Lower leg skin (tissue), 4 donors: ENCODE measurements around the gene MRAS. TPM values are rescaled to one million over a fixed set of nuclear protein-coding genes. Genes with fewer than 3 reads are reported as not detected.
A peak's percentile ranks its signal among the peaks of the same experiment; 100 is the strongest.
"Not testable (repeated sequence)": the region's sequence is repeated elsewhere in the genome, so short reads cannot be mapped to it uniquely, and the experiment has no call there.

Experiments
- DNase-seq, 2 donors: peaks; one replicate each; pipeline ENCODE4 v3.0.0-alpha.2; 2019; ENCODE audit warnings: low spot score in 2 of 2
- H3K4me3 ChIP-seq: fragments of 200-600 bp; sonication (generic); 2 replicates; pipeline ENCODE4 v1.5.1; 2017; ENCODE audit warnings: mild to moderate bottlenecking, low read depth; ENCODE audit not compliant: poor library complexity, severe bottlenecking
- CTCF ChIP-seq, 3 donors: fragments of 450-650 bp; IDR thresholded peaks; one replicate each; pipeline ENCODE4 v1.5.1; 2016; ENCODE audit warnings: antibody characterized with exemption in 3 of 3, mild to moderate bottlenecking in 3 of 3, moderate library complexity in 2 of 3
- POLR2A ChIP-seq, 2 donors: fragments of 450-650 bp; IDR thresholded peaks; one replicate each; pipeline ENCODE4 v1.6.1; 2016 to 2017; ENCODE audit warnings: antibody characterized with exemption in 2 of 2, mild to moderate bottlenecking in 1 of 2, moderate library complexity in 1 of 2
- WGBS, 2 donors: methylation state at CpG; one replicate each; pipeline ENCODE4 v1.1.5; 2018; 5-methylcytosine and 5-hydroxymethylcytosine counted together
- intact Hi-C: fragments of 100-400 bp; cut with DNase I; formaldehyde crosslinking; loops from one replicate; pipeline ENCODE4 v1.15.0; 2023; ENCODE audit warnings: low total_unique reads
- total RNA-seq, 4 donors: library from RNA; depleted of rRNA; stranded (reverse); fragments of >200 nt; gene quantifications; one replicate each; pipeline ENCODE4 v1.1.0, GENCODE V29; 2016

The MRAS gene
- total RNA-seq, 4 donors from 2014 or later = 6.3 to 22.2 (median 10.3) TPM

GRCh38 chr3:138448631-138449030 is 100.3 kb downstream of the MRAS start:
- WGBS, 2 donors = 71 to 80% methylated on average over 3 of the region's 3 CpGs
- intact Hi-C loops = no loop called here
- DNase-seq = no peak
- no peak for TF ChIP-seq POLR2A (IDR thresholded peaks at IDR 0.05)
- TF ChIP-seq CTCF (IDR thresholded peaks at IDR 0.05) = no peak
- H3K4me3 ChIP-seq = no peak overlapping the region

GRCh38 chr3:138449490-138449889 is 101.1 kb downstream of the MRAS start:
- intact Hi-C loops = no loop called here
- no peak for TF ChIP-seq CTCF (IDR thresholded peaks at IDR 0.05)
- TF ChIP-seq POLR2A (IDR thresholded peaks at IDR 0.05) = no peak
- 71 to 82% methylated on average over 3 of the region's 3 CpGs for WGBS, 2 donors
- H3K4me3 ChIP-seq = no peak overlapping the region
- DNase-seq = no peak

- TF ChIP-seq POLR2A (IDR thresholded peaks at IDR 0.05) = no peak
- H3K4me3 ChIP-seq = no peak overlapping the region
- 88 to 92% methylated on average over 7 of the region's 7 CpGs for whole genome bisulfite sequencing, 2 donors
- intact Hi-C loops = no loop called here
- DNase-seq = no peak
Observed at GRCh38 chr3:138450181-138450580, 101.8 kb downstream of the MRAS start.

- DNase-seq = peak in 1 of 2 donors; percentile 57
- no peak overlapping the region for H3K4me3 ChIP-seq
- no peak for TF ChIP-seq CTCF (IDR thresholded peaks at IDR 0.05)
- TF ChIP-seq POLR2A (IDR thresholded peaks at IDR 0.05) = no peak
- intact Hi-C loops = no loop called here
- WGBS, 2 donors = 64 to 71% methylated on average over 5 to 6 of the region's 6 CpGs
Observed at GRCh38 chr3:138450704-138451424, 102.5 kb downstream of the MRAS start.

- 79 to 82% methylated on average over 36 to 43 of the region's 43 CpGs for WGBS, 2 donors
- intact Hi-C loops = no loop called here
- no peak for TF ChIP-seq CTCF (IDR thresholded peaks at IDR 0.05)
- no peak for TF ChIP-seq POLR2A (IDR thresholded peaks at IDR 0.05)
- DNase-seq = peak in 1 of 2 donors; percentile 79
- H3K4me3 ChIP-seq = no peak overlapping the region
Observed at GRCh38 chr3:138451595-138452162, 103.3 kb downstream of the MRAS start.

GRCh38 chr3:138452436-138452835 is 104.1 kb downstream of the MRAS start:
- peak in 1 of 2 donors; percentile 58 for DNase-seq
- WGBS, 2 donors = 30 to 41% methylated on average over 4 to 6 of the region's 6 CpGs
- H3K4me3 ChIP-seq = no peak overlapping the region
- intact Hi-C loops = no loop called here
- no peak for TF ChIP-seq CTCF (IDR thresholded peaks at IDR 0.05)
- no peak for TF ChIP-seq POLR2A (IDR thresholded peaks at IDR 0.05)

GRCh38 chr3:138453940-138454339 is 105.6 kb downstream of the MRAS start:
- peak in 1 of 2 donors; percentile 62 for DNase-seq
- intact Hi-C loops, H3K4me3 ChIP-seq: not testable (repeated sequence)
- 89 to 94% methylated on average over 8 of the region's 8 CpGs for WGBS, 2 donors
